ENCODE measurements around the gene IMPG1.
A peak's percentile ranks its signal among the peaks of the same experiment; 100 is the strongest.
"Not testable (repeated sequence)": the region's sequence is repeated elsewhere in the genome, so short reads cannot be mapped to it uniquely, and the experiment has no call there.

IMPG1 gene

GRCh38 chr6:75946146-75946831 lies 126.2 kb downstream of the IMPG1 start:
- DNase-seq = no peak

- no peak for DNase-seq
Observed at GRCh38 chr6:75943381-75943780, 129.1 kb downstream of the IMPG1 start.

GRCh38 chr6:75941509-75941908 lies 131.0 kb downstream of the IMPG1 start:
- no peak for DNase-seq

- DNase-seq = no peak
Observed at GRCh38 chr6:75940564-75940963, 131.9 kb downstream of the IMPG1 start.

GRCh38 chr6:75937846-75938245 lies 134.6 kb downstream of the IMPG1 start:
- DNase-seq = no peak

- DNase-seq = no peak
Observed at GRCh38 chr6:75936682-75937081, 135.8 kb downstream of the IMPG1 start.

GRCh38 chr6:75935473-75935793 lies 137.0 kb downstream of the IMPG1 start:
- DNase-seq = no peak

GRCh38 chr6:75934643-75935472 lies 137.6 kb downstream of the IMPG1 start:
- peak; percentile 87 for DNase-seq

- DNase-seq = no peak
Observed at GRCh38 chr6:75933387-75933975, 139.0 kb downstream of the IMPG1 start.

- DNase-seq = peak; percentile 37 to 41
Observed at GRCh38 chr6:75932067-75932466, 140.4 kb downstream of the IMPG1 start.

GRCh38 chr6:75931011-75931680 lies 141.3 kb downstream of the IMPG1 start:
- DNase-seq = no peak

GRCh38 chr6:75926293-75927168 lies 145.9 kb downstream of the IMPG1 start:
- no peak for DNase-seq

- DNase-seq = no peak
Observed at GRCh38 chr6:75922226-75922625, 150.2 kb downstream of the IMPG1 start.

GRCh38 chr6:75913040-75913439 lies 159.4 kb downstream of the IMPG1 start:
- no peak for DNase-seq

- DNase-seq = no peak
Observed at GRCh38 chr6:75907444-75907843, 165.0 kb downstream of the IMPG1 start.

GRCh38 chr6:75906871-75907270 lies 165.6 kb downstream of the IMPG1 start:
- DNase-seq = no peak

GRCh38 chr6:75905129-75905528 lies 167.3 kb downstream of the IMPG1 start:
- not testable (repeated sequence) for DNase-seq

GRCh38 chr6:75900216-75900615 lies 172.2 kb downstream of the IMPG1 start:
- not testable (repeated sequence) for DNase-seq

- no peak for DNase-seq
Observed at GRCh38 chr6:75896526-75896925, 175.9 kb downstream of the IMPG1 start.

- no peak for DNase-seq
Observed at GRCh38 chr6:75893776-75894152, 178.7 kb downstream of the IMPG1 start.

GRCh38 chr6:75893058-75893775 lies 179.2 kb downstream of the IMPG1 start:
- peak; percentile 67 to 86 for DNase-seq

GRCh38 chr6:75892384-75892783 lies 180.1 kb downstream of the IMPG1 start:
- DNase-seq = no peak
